GM12873 (cell line): Measurements from ENCODE around the gene GUCA1C.

Experiments used
- CTCF ChIP-seq: IDR thresholded peaks from 2 replicates; pipeline ENCODE4 v1.5.1; 2012; ENCODE audit warnings: low read depth, mild to moderate bottlenecking, moderate library complexity, low read length, control low read depth; ENCODE audit not compliant: insufficient read depth; ENCODE audit errors: missing control alignments

Gene GUCA1C

GRCh38 chr3:108907194-108907593 is 46.5 kb downstream of the GUCA1C start:
- TF ChIP-seq CTCF, result no peak

- no peak for TF ChIP-seq CTCF
These were observed 54.1 kb downstream of the GUCA1C start for GRCh38 chr3:108899530-108899929.

- TF ChIP-seq CTCF, result no peak
These were observed 55.8 kb downstream of the GUCA1C start for GRCh38 chr3:108897883-108898282.

DNA sequence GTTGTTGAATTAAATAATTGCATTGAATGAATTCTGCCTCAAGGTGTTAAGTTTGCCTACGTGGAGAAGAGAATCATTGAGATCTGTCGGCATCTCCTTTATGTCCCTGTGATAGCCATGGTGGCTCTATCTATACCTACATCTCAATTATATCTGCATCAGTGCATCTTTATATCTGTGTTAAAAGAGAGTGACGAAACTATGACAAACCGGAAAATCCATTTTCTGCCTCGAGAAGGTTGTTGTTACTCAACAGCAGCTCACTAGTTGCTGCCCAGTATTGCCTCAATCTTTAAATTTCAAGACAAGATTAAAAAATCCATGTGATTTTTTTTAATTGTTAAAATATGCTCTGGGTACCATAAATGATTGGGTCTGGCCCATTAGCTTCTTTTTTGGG is 58.7 kb downstream of the GUCA1C start:
- TF ChIP-seq CTCF, result no peak

GRCh38 chr3:108891833-108892232 is 61.8 kb downstream of the GUCA1C start:
- TF ChIP-seq CTCF, result no peak

GRCh38 chr3:108887777-108888176 is 65.9 kb downstream of the GUCA1C start:
- no peak for TF ChIP-seq CTCF

DNA sequence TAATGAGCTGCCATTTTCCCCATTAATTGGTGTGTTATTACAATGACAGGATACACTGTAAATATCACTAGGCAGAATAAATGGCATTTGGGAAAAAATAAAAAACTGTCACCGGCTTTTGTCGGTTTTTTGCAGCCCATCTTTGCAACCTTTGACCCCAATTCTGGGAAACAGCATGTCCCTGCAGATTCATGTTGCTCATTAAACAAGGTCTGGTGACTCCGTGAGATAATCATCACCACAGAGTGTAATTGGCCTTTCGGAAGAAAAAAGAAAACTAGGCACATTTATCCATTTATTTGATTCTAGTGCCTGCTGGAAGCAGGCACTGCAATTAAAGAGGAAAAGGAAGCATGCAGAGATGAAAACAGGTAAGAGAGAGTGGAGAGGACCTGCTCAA is 66.6 kb downstream of the GUCA1C start:
- TF ChIP-seq CTCF, result no peak

DNA sequence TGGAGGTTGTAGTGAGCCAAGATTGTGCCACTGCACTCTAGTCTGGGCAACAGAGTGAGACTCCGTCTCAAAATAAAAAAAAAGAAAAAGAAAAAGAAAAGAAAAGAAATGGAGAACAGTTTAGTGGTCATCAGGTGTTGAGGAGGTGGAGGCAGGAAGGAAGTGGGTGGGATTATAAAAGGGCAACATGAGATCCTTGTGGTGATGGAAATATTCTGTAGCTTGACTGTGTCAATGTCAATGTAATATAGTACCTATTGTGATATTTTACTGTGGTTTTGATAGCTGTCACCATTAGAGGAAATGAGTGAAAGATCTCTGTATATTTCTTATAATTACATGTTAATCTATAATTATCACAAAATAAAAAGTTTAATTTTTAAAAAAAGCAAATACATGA is 70.3 kb downstream of the GUCA1C start:
- no peak for TF ChIP-seq CTCF
